Panc1 (cell line): ENCODE data around the gene HOXB5. TPM values are rescaled to one million over a fixed set of nuclear protein-coding genes. Genes with fewer than 3 reads are reported as not detected.

Source experiments
- ATAC-seq: fragments of 200-7000 bp; cut with Tn5 transposase; 2 replicates; pipeline ENCODE4 v1.9.1; 2020; ENCODE audit warnings: mild to moderate bottlenecking, moderate library complexity
- BruUV-seq: library from RNA; stranded (reverse); fragments of 400-500 nt; replicated peaks from 2 replicates; lab custom pipeline; 2021; lab: Mats Ljungman, UMichigan
- CTCF ChIA-PET: fragments of 300-600 bp; sonication (Branson Sonifier 250); formaldehyde crosslinking; loops from one replicate; lab custom pipeline; 2022; ENCODE audit warnings: antibody characterized with exemption; lab: Charles Lee
- POLR2A ChIA-PET: fragments of 300-600 bp; sonication (Branson Sonifier 250); formaldehyde crosslinking; loops from one replicate; lab custom pipeline; 2022; ENCODE audit warnings: antibody characterized with exemption; lab: Charles Lee
- DNase-seq: peaks from one replicate; pipeline ENCODE4 v3.0.0-alpha.2; 2010; ENCODE audit warnings: low read depth, low spot score
- H3K27ac ChIP-seq: 2 replicates; pipeline ENCODE4 v1.5.1; 2011; ENCODE audit warnings: mild to moderate bottlenecking, low read length, inconsistent platforms
- H3K27me3 ChIP-seq: fragments of 200-500 bp; sonication (Bioruptor generic); 2 replicates; pipeline ENCODE4 v1.6.0; 2014; ENCODE audit warnings: low read length, inconsistent platforms; ENCODE audit not compliant: control insufficient read depth, insufficient read depth
- H3K36me3 ChIP-seq: fragments of 200-500 bp; sonication (Bioruptor generic); 2 replicates; pipeline ENCODE4 v1.5.1; 2014; ENCODE audit warnings: inconsistent platforms, mild to moderate bottlenecking, low read length, moderate library complexity; ENCODE audit not compliant: control insufficient read depth, insufficient read depth
- H3K4me1 ChIP-seq: 2 replicates; pipeline ENCODE4 v1.5.1; 2011; ENCODE audit warnings: inconsistent platforms, mild to moderate bottlenecking, low read length, moderate library complexity; ENCODE audit not compliant: control insufficient read depth, insufficient read depth
- H3K4me3 ChIP-seq, 2 experiments: 2 replicates each; pipeline ENCODE4 v1.5.1; 2011 to 2012; ENCODE audit warnings: low read depth in 2 of 2, low read length in 2 of 2, mild to moderate bottlenecking in 2 of 2, inconsistent platforms in 1 of 2, moderate library complexity in 1 of 2
- H3K9me3 ChIP-seq: fragments of 200-500 bp; sonication (Bioruptor generic); 2 replicates; pipeline ENCODE4 v1.5.1; 2014; ENCODE audit warnings: low read depth, mild to moderate bottlenecking, inconsistent platforms, low read length, moderate library complexity; ENCODE audit not compliant: control insufficient read depth, insufficient read depth
- POLR2AphosphoS5 ChIP-seq: IDR thresholded peaks from 2 replicates; pipeline ENCODE4 v1.6.1; 2012; ENCODE audit warnings: mild to moderate bottlenecking, low read depth, low read length, moderate library complexity
- SIN3A ChIP-seq: IDR thresholded peaks from 2 replicates; pipeline ENCODE4 v1.6.1; 2012; ENCODE audit warnings: low read depth, mild to moderate bottlenecking, low read length, moderate library complexity, borderline replicate concordance; ENCODE audit not compliant: insufficient read depth
- TCF7L2 ChIP-seq: IDR thresholded peaks from 2 replicates; pipeline ENCODE4 v1.6.1; 2011; ENCODE audit warnings: mild to moderate bottlenecking, low read depth, low read length, inconsistent platforms
- in situ Hi-C: cut with HindIII; loops from 2 replicates; pipeline ENCODE4 v1.10.0; 2016; ENCODE audit warnings: low sequenced_read_pairs, low pct_unique_long_range_greater_than_20kb
- intact Hi-C: fragments of 100-400 bp; cut with micrococcal nuclease; formaldehyde crosslinking; loops from one replicate; pipeline ENCODE4 v1.10.0; 2022; ENCODE audit not compliant: unreplicated experiment
- total RNA-seq: library from RNA; stranded (reverse); gene quantifications from one replicate; pipeline ENCODE4 v1.2.1, GENCODE V29; 2021; ENCODE audit not compliant: unreplicated experiment
- TF ChIP-seq, protein P1 (sequence below), 2 experiments: IDR thresholded peaks; 2 replicates each; pipeline ENCODE4 v1.6.1; 2011 to 2012; ENCODE audit warnings: low read depth in 2 of 2, control low read depth in 1 of 2, low read length in 1 of 2, mild to moderate bottlenecking in 1 of 2, moderate library complexity in 1 of 2; ENCODE audit not compliant: insufficient read depth in 1 of 2
- TF ChIP-seq, protein P2 (sequence below): fragments of 450-650 bp; IDR thresholded peaks from 2 replicates; pipeline ENCODE4 v1.5.1; 2017; ENCODE audit warnings: mild to moderate bottlenecking

The HOXB5 gene
- total RNA-seq, 1 experiment from 2014 or later = 67.2 TPM

DNA sequence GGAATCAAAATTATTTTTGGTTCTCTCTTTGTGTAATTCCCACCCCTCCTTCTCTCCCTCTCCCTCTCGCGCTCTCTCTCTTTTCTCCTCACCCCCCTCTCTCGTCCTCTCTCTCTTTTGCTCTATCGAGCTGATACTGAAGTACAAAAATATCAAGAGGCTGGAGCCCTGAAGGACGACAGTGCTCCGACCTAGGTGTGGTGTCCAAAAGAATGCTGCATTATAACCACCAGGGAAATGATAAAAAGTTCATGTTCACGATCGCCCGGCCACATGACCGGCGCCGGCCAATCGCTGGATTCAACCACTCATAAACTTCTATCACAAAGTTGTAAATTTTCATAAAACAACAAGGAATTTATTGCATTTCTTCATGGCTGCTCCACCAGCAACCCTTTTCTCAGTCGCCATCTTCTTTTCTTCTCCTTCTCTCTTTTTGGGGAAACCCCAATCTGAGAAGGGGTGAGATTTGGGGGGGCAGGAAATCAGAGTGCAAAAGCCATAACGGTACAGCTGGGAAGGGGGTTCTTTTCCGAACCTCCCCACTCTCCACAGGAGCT lies 11.3 kb upstream of the HOXB5 start, which contains the start of gene HOXB6:
HOXB6 (minus strand) TSS at position 217 of the 560 bp plus-strand sequence. CDS start 6,836 bp downstream, outside the sequence.
- Histone ChIP-seq H3K9me3 (no peaks in the 10 kb centered on the region), H3K4me1 (peaks cover 57% of the 10 kb centered on the region), H3K27me3 (no peaks in the 10 kb centered on the region), H3K27ac (peak within 1 kb of the TSS; percentile 99), H3K36me3 (peaks cover 2% of the 10 kb centered on the region), H3K4me3 (peak within 1 kb of the TSS; percentile 70 to 99)
- peak; percentile 15 for ATAC-seq
- in situ Hi-C loops = no loop called here
- intact Hi-C loops = loop anchor here (5.0 kb wide), 1 partner anchor 942 kb away; no protein-coding TSS in a partner anchor
- BruUV-seq = no TSS peak
- DNase-seq = no peak
- ChIA-PET POLR2A (interaction anchor here (0.5 to 2.8 kb wide), 5 partner anchors 9 to 586 kb away, joined by 3 to 18 read pairs (median 11); partner anchors contain the start of gene HOXB8), CTCF (interaction anchor here (1.0 to 1.2 kb wide), 2 partner anchors 13 to 58 kb away, joined by 4 to 7 read pairs; no protein-coding TSS in a partner anchor)
- TF ChIP-seq SIN3A (0 out of 2 replicates have a peak, but pooled peaks have one; percentile 79), TCF7L2 (peak; percentile 59), POLR2AphosphoS5 (peak; percentile 96)
- TF ChIP-seq, protein P1, sequence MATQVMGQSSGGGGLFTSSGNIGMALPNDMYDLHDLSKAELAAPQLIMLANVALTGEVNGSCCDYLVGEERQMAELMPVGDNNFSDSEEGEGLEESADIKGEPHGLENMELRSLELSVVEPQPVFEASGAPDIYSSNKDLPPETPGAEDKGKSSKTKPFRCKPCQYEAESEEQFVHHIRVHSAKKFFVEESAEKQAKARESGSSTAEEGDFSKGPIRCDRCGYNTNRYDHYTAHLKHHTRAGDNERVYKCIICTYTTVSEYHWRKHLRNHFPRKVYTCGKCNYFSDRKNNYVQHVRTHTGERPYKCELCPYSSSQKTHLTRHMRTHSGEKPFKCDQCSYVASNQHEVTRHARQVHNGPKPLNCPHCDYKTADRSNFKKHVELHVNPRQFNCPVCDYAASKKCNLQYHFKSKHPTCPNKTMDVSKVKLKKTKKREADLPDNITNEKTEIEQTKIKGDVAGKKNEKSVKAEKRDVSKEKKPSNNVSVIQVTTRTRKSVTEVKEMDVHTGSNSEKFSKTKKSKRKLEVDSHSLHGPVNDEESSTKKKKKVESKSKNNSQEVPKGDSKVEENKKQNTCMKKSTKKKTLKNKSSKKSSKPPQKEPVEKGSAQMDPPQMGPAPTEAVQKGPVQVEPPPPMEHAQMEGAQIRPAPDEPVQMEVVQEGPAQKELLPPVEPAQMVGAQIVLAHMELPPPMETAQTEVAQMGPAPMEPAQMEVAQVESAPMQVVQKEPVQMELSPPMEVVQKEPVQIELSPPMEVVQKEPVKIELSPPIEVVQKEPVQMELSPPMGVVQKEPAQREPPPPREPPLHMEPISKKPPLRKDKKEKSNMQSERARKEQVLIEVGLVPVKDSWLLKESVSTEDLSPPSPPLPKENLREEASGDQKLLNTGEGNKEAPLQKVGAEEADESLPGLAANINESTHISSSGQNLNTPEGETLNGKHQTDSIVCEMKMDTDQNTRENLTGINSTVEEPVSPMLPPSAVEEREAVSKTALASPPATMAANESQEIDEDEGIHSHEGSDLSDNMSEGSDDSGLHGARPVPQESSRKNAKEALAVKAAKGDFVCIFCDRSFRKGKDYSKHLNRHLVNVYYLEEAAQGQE (IDR thresholded peaks at IDR 0.05; ENCODE audit: insufficient read depth in 1 of 2, low read depth in 2 of 2, low read length in 1 of 2) = no peak; a peak in 1 of 4 replicates
- TF ChIP-seq, protein P2, sequence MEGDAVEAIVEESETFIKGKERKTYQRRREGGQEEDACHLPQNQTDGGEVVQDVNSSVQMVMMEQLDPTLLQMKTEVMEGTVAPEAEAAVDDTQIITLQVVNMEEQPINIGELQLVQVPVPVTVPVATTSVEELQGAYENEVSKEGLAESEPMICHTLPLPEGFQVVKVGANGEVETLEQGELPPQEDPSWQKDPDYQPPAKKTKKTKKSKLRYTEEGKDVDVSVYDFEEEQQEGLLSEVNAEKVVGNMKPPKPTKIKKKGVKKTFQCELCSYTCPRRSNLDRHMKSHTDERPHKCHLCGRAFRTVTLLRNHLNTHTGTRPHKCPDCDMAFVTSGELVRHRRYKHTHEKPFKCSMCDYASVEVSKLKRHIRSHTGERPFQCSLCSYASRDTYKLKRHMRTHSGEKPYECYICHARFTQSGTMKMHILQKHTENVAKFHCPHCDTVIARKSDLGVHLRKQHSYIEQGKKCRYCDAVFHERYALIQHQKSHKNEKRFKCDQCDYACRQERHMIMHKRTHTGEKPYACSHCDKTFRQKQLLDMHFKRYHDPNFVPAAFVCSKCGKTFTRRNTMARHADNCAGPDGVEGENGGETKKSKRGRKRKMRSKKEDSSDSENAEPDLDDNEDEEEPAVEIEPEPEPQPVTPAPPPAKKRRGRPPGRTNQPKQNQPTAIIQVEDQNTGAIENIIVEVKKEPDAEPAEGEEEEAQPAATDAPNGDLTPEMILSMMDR = no peak

DNA sequence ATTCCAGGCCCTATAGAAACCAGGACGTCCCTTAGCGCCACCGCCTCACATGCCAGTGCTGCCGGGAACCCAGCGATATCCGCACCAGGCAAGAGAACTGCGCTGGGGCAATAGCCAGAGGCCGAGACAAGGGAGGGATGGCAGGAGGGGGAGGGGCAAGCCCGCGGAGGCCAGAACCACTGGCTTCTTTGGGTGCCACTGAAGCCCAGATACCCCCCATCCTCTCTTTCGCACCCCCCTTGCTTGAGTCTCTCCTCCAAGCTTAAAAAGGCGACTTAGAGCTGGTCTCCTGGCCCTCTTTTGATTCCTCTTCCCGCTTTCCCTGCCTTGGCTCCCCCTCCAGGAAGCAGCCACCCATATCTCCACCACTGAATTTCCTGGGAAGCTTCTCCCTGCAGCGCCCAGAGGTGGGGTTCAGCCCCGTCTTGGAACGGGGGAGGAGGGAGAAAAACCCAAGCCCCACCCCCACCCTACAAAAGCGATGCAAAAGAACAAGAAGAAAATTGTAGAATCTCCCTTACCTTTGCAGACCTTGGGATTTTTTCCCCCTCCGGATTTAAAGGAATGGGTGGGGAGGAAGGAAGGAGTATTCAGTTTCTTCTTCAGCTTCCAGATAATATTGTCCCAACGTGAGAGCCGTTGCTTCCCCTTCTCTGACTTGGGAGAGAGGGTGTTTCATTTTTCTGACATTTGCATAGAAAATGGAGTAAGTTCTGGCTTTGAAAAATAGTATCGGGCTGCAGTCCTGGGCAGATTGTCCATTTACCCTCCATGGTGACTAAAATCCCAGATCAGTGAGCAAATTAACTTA lies 10.6 kb upstream of the HOXB5 start:
- TF ChIP-seq TCF7L2 = no peak; the same call in 1 of the 2 replicates
- peak; percentile 96 for TF ChIP-seq SIN3A
- TF ChIP-seq, protein P2 = no peak
- TF ChIP-seq, protein P1 (IDR thresholded peaks at IDR 0.05; ENCODE audit: insufficient read depth in 1 of 2, low read depth in 2 of 2, low read length in 1 of 2) = peak in 1 of 2 experiments; percentile 15; a peak in 1 of 4 replicates
- TF ChIP-seq POLR2AphosphoS5 = peak; percentile 78; the same call in 1 of the 2 replicates
- intact Hi-C loops = no loop called here
- DNase-seq = no peak
- no peaks in the 10 kb centered on the region for H3K27me3 ChIP-seq
- peaks cover 57% of the 10 kb centered on the region for H3K4me1 ChIP-seq
- no TSS peak for BruUV-seq
- peak; percentile 57 for ATAC-seq
- ChIA-PET POLR2A (interaction anchor here (0.5 to 1.2 kb wide), 4 partner anchors 8 to 585 kb away, joined by 3 to 18 read pairs (median 12); no protein-coding TSS in a partner anchor), CTCF (interaction anchor here (1.0 to 1.2 kb wide), 2 partner anchors 14 to 57 kb away, joined by 4 to 7 read pairs; no protein-coding TSS in a partner anchor)
- H3K36me3 ChIP-seq = peaks cover 2% of the 10 kb centered on the region
- peak overlapping the region; percentile 99 for H3K27ac ChIP-seq
- in situ Hi-C loops = no loop called here
- H3K4me3 ChIP-seq = peak overlapping the region; percentile 70 to 99
- no peaks in the 10 kb centered on the region for H3K9me3 ChIP-seq
